CD4-positive, alpha-beta T cell (primary cell): ENCODE results near the gene LEMD2. TPM values are rescaled to one million over a fixed set of nuclear protein-coding genes. Genes with fewer than 3 reads are reported as not detected.

Experiments
- ATAC-seq: fragments of 200-7000 bp; cut with Tn5 transposase; one replicate; pipeline ENCODE4 v1.10.0; 2022; ENCODE audit warnings: mild to moderate bottlenecking; ENCODE audit not compliant: poor library complexity
- CTCF ChIA-PET: fragments of 350-600 bp; sonication (Branson Sonifier 250); formaldehyde crosslinking; loops from one replicate; lab custom pipeline; 2021; ENCODE audit warnings: antibody characterized with exemption, inconsistent platforms; lab: Charles Lee
- POLR2A ChIA-PET: fragments of 350-600 bp; sonication (Branson Sonifier 250); formaldehyde crosslinking; loops from one replicate; lab custom pipeline; 2021; ENCODE audit warnings: antibody characterized with exemption, inconsistent platforms; lab: Charles Lee
- DNase-seq, 14 experiments: peaks; one replicate each; pipeline ENCODE4 v3.0.0-alpha.2; 2013 to 2020; ENCODE audit warnings: mixed read lengths in 2 of 14
- H3K27ac ChIP-seq, 2 donors: one replicate each; pipeline versions ENCODE4 v1.5.1 to v1.7.0; 2013; ENCODE audit warnings: low read length in 2 of 2, low read depth in 1 of 2, mild to moderate bottlenecking in 1 of 2
- H3K27me3 ChIP-seq, 2 experiments: 1 replicate in 1 of 2; 2 replicates in 1 of 2; pipeline versions ENCODE4 v1.6.1 to v1.7.0; 2013; ENCODE audit warnings: low read length in 2 of 2, control low read depth in 1 of 2, mild to moderate bottlenecking in 1 of 2, moderate library complexity in 1 of 2; ENCODE audit not compliant: insufficient read depth in 2 of 2, control insufficient read depth in 1 of 2
- H3K36me3 ChIP-seq: one replicate; pipeline ENCODE4 v1.6.1; 2013; ENCODE audit warnings: low read length, control low read depth; ENCODE audit not compliant: insufficient read depth
- H3K4me1 ChIP-seq: one replicate; pipeline ENCODE4 v1.6.1; 2013; ENCODE audit warnings: low read length, control low read depth; ENCODE audit not compliant: insufficient read depth
- H3K4me3 ChIP-seq: one replicate; pipeline ENCODE4 v1.5.1; 2013; ENCODE audit warnings: mild to moderate bottlenecking, low read length, moderate library complexity
- H3K9me3 ChIP-seq, 2 experiments: 1 replicate in 1 of 2; 2 replicates in 1 of 2; pipeline versions ENCODE4 v1.6.1 to v1.7.0; 2013; ENCODE audit warnings: low read length in 2 of 2, mild to moderate bottlenecking in 2 of 2, control low read depth in 1 of 2, moderate library complexity in 1 of 2; ENCODE audit not compliant: control insufficient read depth in 1 of 2, insufficient read depth in 1 of 2
- H3K27ac Mint-ChIP-seq: one replicate; pipeline ENCODE4 v1.8.0; 2020; ENCODE audit warnings: mixed read lengths
- H3K27me3 Mint-ChIP-seq: one replicate; pipeline ENCODE4 v1.8.0; 2021; ENCODE audit warnings: mixed read lengths
- H3K36me3 Mint-ChIP-seq: one replicate; pipeline ENCODE4 v1.8.0; 2021; ENCODE audit warnings: low read depth, mixed read lengths
- H3K4me1 Mint-ChIP-seq: one replicate; pipeline ENCODE4 v1.8.0; 2021; ENCODE audit warnings: low read depth, mixed read lengths
- H3K4me3 Mint-ChIP-seq: one replicate; pipeline ENCODE4 v1.8.0; 2020; ENCODE audit warnings: mild to moderate bottlenecking, mixed read lengths
- H3K9me3 Mint-ChIP-seq: one replicate; pipeline ENCODE4 v1.8.0; 2020; ENCODE audit warnings: mixed read lengths
- intact Hi-C, 2 experiments: fragments of 100-400 bp; cut with DNase I in 1 of 2; cut with micrococcal nuclease in 1 of 2; formaldehyde crosslinking; loops; one replicate each; pipeline versions ENCODE4 v1.15.1 to v1.9.0; 2023 to 2025; cut with DNase I, micrococcal nuclease
- total RNA-seq, 174 experiments: library from RNA in 2 of 174; stranded (reverse) in 2 of 174; gene quantifications; one replicate each; pipeline ENCODE4 v1.2.3 and lab custom pipeline; 2021 to 2026
- TF ChIP-seq, protein P1 (sequence below): fragments of 200-600 bp; IDR thresholded peaks from one replicate; pipeline ENCODE4 v1.8.0; 2022; ENCODE audit warnings: antibody characterized with exemption, mild to moderate bottlenecking

LEMD2 gene
- total RNA-seq, 2 experiments from 2014 or later: 122 to 124 TPM

DNA sequence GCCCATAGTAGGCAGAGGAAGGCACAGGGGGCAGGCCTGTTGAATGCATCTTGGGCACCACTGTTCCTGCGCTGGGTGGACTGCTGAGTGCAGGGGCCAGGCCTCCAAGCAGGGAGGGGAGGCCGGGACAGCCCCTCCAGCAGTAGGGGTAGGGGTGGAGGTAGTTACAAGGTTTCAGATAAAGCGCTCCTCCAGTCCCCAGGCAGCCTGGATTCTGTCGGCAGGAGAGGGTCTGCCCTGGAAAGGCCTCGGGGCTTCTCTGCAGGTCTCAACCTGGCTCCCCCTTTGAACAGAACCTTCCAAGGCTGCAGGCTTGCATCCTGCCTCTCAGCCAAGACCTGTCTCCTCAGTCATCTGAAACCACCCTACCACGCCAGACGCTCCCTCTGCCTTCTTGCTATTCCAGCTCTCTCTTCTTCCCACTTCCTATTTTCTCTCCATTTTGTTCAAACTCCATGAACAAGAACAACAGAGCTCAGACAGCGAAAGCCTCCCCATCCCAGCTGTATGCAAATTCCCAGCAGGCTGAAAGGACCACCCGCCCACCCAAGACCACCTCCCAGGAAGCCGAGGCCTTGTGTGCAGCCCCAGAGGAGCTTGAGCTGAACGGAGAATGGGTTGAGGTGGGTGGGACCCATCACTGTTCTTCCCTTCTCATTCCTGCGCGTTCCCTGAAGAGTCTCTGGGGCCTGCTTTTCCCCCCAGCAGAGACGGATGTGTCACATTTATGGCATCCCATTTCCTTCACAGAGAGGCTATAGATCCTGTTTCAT, 13.4 kb upstream of the LEMD2 start:
- H3K27me3 ChIP-seq: peaks cover 0 to 5% of the 10 kb centered on the region in 2 experiments
- POLR2A ChIA-PET: no interaction called here

DNA sequence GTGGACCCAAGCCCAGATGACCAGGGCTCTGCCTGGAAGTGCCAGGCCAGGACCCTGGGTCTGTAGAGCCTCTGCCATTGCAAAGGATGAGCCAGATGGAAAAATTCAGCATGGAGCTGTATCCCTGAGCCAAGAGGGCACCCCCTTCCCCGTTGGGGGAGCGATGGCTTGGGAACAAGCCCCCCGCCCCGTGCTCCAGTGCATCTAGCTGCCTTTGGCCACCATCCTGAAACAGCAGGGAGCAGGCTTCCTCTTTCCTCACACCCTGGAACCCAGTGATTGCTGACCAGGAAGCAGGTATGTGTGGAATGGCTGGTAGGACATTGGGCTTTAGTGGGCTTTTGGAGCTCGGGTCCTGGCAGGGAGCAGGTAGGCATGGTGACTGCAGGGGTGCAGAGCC, 12.7 kb upstream of the LEMD2 start:
- ATAC-seq (no peak), DNase-seq (no peak)
- Histone ChIP-seq H3K4me3 (no peak overlapping the region), H3K27ac (no peak overlapping the region), H3K9me3 (no peaks in the 10 kb centered on the region), H3K4me1 (no peaks in the 10 kb centered on the region), H3K27me3 (peaks cover 0 to 4% of the 10 kb centered on the region in 2 experiments), H3K36me3 (no peaks in the 10 kb centered on the region)
- intact Hi-C loops: no loop called here
- no peaks in the 10 kb centered on the region for H3K9me3 Mint-ChIP-seq
- no peak overlapping the region for H3K4me3 Mint-ChIP-seq
- CTCF ChIA-PET: no interaction called here
- POLR2A ChIA-PET: no interaction called here
- no peaks in the 10 kb centered on the region for H3K36me3 Mint-ChIP-seq
- TF ChIP-seq, protein P1, sequence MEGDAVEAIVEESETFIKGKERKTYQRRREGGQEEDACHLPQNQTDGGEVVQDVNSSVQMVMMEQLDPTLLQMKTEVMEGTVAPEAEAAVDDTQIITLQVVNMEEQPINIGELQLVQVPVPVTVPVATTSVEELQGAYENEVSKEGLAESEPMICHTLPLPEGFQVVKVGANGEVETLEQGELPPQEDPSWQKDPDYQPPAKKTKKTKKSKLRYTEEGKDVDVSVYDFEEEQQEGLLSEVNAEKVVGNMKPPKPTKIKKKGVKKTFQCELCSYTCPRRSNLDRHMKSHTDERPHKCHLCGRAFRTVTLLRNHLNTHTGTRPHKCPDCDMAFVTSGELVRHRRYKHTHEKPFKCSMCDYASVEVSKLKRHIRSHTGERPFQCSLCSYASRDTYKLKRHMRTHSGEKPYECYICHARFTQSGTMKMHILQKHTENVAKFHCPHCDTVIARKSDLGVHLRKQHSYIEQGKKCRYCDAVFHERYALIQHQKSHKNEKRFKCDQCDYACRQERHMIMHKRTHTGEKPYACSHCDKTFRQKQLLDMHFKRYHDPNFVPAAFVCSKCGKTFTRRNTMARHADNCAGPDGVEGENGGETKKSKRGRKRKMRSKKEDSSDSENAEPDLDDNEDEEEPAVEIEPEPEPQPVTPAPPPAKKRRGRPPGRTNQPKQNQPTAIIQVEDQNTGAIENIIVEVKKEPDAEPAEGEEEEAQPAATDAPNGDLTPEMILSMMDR: no peak
- peaks cover 6% of the 10 kb centered on the region for H3K27me3 Mint-ChIP-seq
- H3K27ac Mint-ChIP-seq: no peak overlapping the region
- H3K4me1 Mint-ChIP-seq: no peaks in the 10 kb centered on the region

More for the DNA sequence above, 13.4 kb upstream of the LEMD2 start:
- intact Hi-C loops: no loop called here
- CTCF ChIA-PET: no interaction called here
- Histone ChIP-seq H3K9me3 (no peaks in the 10 kb centered on the region), H3K4me3 (no peak overlapping the region), H3K36me3 (no peaks in the 10 kb centered on the region), H3K27ac (no peak overlapping the region), H3K4me1 (peaks cover 4% of the 10 kb centered on the region)
- Mint-ChIP-seq H3K36me3 (no peaks in the 10 kb centered on the region), H3K4me3 (no peak overlapping the region), H3K27ac (no peak overlapping the region), H3K9me3 (no peaks in the 10 kb centered on the region), H3K27me3 (peaks cover 7% of the 10 kb centered on the region), H3K4me1 (peaks cover 7% of the 10 kb centered on the region)
- TF ChIP-seq, protein P1: no peak
- no peak for ATAC-seq
- DNase-seq: no peak

DNA sequence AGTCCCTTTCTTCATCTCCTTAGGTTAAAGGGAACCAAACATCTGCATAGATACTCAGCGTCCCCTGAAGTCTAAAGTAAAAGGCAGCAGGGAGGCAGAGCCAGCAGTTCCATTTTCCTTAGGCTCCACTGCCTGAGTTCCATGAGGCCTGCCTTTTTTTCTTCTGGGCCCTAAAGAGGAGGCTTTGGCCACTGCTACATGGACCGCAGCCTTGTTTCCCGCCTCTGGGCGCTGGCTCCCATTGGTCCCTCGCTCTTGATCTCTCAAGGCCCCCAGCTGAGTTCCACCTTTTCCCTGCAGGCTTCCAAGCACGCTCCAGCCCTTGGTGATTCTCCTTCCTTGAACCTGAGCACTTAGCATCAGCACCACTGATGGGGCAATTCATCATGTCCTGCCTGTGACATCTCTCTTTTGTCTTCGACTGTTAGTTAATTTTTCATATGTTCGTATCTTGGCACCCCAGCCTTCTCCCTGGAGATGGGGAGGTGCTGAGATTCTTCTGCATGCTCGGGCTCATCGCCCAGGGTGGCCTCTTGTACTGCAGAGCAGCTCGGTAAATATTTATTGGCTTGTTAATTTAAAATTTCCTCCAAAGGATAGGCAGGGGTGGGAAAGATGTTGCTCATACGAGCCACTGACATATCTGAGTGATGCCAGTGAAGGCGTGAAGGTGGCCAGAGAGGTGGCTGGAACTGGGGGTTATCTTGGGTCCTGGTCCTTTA, 11.5 kb upstream of the LEMD2 start:
- CTCF ChIA-PET: no interaction called here

More for the DNA sequence above, 11.5 kb upstream of the LEMD2 start:
- Mint-ChIP-seq H3K4me3 (no peak overlapping the region), H3K27me3 (peaks cover 6% of the 10 kb centered on the region), H3K9me3 (no peaks in the 10 kb centered on the region), H3K4me1 (no peaks in the 10 kb centered on the region), H3K36me3 (no peaks in the 10 kb centered on the region), H3K27ac (no peak overlapping the region)
- POLR2A ChIA-PET: no interaction called here
- Histone ChIP-seq H3K27ac (no peak overlapping the region), H3K9me3 (no peaks in the 10 kb centered on the region), H3K4me1 (no peaks in the 10 kb centered on the region), H3K27me3 (peaks cover 0 to 6% of the 10 kb centered on the region in 2 experiments), H3K4me3 (no peak overlapping the region), H3K36me3 (no peaks in the 10 kb centered on the region)
- TF ChIP-seq, protein P1: no peak
- intact Hi-C loops: no loop called here
- DNase-seq: no peak
- ATAC-seq: no peak
